Activated CD8-positive, alpha-beta memory T cell treated with anti-CD3 and anti-CD28 coated beads, Interleukin-2, amount 50 U/mL, for 4 hours (primary cell): Measurements from ENCODE around the gene CACNA1C.

ENCODE experiments used
- DNase-seq: peaks from one replicate; pipeline ENCODE4 v3.0.0-alpha.2; 2020

The CACNA1C gene

GRCh38 chr12:2541631-2542204 lies 488.9 kb downstream of the CACNA1C start:
- DNase-seq: no peak

GRCh38 chr12:2543801-2544200 lies 491.0 kb downstream of the CACNA1C start:
- no peak for DNase-seq

- no peak for DNase-seq
Observed at GRCh38 chr12:2544230-2544629, 491.4 kb downstream of the CACNA1C start.

GRCh38 chr12:2547273-2548044 lies 494.7 kb downstream of the CACNA1C start:
- no peak for DNase-seq

- no peak for DNase-seq
Observed at GRCh38 chr12:2548081-2548480, 495.3 kb downstream of the CACNA1C start.

- no peak for DNase-seq
Observed at GRCh38 chr12:2550561-2551411, 498.0 kb downstream of the CACNA1C start.

GRCh38 chr12:2551412-2551900 lies 498.7 kb downstream of the CACNA1C start:
- no peak for DNase-seq

GRCh38 chr12:2552000-2552756 lies 499.4 kb downstream of the CACNA1C start:
- no peak for DNase-seq

GRCh38 chr12:2553388-2554126 lies 500.8 kb downstream of the CACNA1C start:
- DNase-seq: no peak

- DNase-seq: no peak
Observed at GRCh38 chr12:2555487-2556082, 502.8 kb downstream of the CACNA1C start.

GRCh38 chr12:2557597-2557996 lies 504.8 kb downstream of the CACNA1C start:
- DNase-seq: no peak

- DNase-seq: no peak
Observed at GRCh38 chr12:2559931-2560330, 507.1 kb downstream of the CACNA1C start.

- DNase-seq: no peak
Observed at GRCh38 chr12:2560356-2560755, 507.6 kb downstream of the CACNA1C start.

GRCh38 chr12:2561367-2561766 lies 508.6 kb downstream of the CACNA1C start:
- DNase-seq: no peak

- no peak for DNase-seq
Observed at GRCh38 chr12:2562400-2562799, 509.6 kb downstream of the CACNA1C start.

GRCh38 chr12:2563709-2564108 lies 510.9 kb downstream of the CACNA1C start:
- DNase-seq: no peak

GRCh38 chr12:2566161-2566560 lies 513.4 kb downstream of the CACNA1C start:
- no peak for DNase-seq

- no peak for DNase-seq
Observed at GRCh38 chr12:2567711-2568110, 514.9 kb downstream of the CACNA1C start.

- DNase-seq: no peak
Observed at GRCh38 chr12:2570562-2570961, 517.8 kb downstream of the CACNA1C start.

GRCh38 chr12:2574355-2574935 lies 521.7 kb downstream of the CACNA1C start:
- DNase-seq: no peak

- no peak for DNase-seq
Observed at GRCh38 chr12:2575245-2575644, 522.5 kb downstream of the CACNA1C start.
